ENCODE data around the gene DFFB.

The DFFB gene

DNA sequence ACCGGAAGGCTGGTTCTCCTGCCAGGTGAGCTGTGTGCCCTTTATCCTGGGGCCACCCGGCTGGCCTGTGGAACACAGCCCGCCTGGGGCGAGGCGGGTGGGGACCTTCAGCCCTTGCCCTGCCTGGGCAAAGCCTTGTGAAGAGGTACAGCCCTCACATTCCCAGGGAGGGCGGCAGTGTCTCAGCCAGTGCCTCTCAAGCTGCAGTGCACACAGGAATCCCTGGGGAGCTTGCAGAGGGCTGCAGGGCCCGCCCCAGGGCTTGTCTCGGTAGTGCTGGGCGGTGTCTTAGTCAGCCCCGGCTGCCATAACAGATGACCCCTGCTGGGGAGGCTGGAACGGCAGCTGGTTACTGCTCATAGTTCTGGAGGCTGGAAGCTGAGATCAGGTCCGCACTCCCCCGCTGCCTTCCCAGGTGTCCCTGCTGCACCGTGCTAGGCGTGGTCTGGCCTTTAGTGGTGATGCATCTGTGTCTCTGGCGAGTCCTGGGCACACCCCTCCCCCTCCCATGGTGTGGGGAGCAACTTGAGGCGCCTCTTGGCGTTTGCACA lies 12.6 kb downstream of the DFFB start:
- no peak for DNase-seq (ENCODE audit: low read depth in 1 of 2, low spot score in 1 of 2)

DNA sequence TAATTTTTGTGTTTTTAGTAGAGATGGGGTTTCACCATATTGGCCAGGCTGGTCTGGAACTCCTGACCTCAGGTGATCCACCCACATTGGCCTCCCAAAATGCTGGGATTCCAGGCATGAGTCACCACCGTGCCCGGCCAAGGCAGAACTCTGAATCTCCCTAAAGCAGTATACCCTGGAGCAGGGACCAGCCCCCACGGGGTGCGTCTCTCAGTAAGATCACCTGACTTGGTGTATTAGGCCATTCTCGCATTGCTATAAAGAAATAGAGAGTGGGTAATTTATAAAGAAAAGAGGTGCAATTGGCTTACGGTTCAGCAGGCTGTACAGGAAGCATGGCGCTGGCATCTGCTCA lies 14.2 kb downstream of the DFFB start:
- no peak for DNase-seq (ENCODE audit: low read depth in 1 of 2, low spot score in 1 of 2)

DNA sequence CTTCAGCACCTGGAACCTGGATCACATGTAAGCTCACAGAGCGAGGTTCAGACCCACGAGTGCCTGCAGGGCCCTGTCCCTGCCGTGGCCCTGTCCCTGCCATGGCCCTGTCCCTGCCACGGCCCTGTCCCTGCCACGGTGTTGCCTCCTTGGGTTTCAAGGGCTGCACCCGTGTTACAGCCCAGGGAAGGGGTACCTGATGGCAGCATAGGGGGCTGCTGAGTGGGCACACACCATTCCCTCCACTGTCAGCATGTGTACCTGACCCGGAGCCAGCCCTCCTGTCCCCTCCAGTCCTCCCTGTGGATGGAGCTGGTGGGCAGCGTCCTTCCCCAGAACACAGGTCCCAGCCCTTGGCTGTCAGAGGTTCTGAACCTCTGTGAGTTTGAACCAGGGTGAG lies 15.3 kb downstream of the DFFB start:
- no peak for DNase-seq (ENCODE audit: low read depth in 1 of 2, low spot score in 1 of 2)

GRCh38 chr1:3874736-3875135 lies 17.5 kb downstream of the DFFB start:
- no peak for DNase-seq (ENCODE audit: low read depth in 1 of 2, low spot score in 1 of 2)

DNA sequence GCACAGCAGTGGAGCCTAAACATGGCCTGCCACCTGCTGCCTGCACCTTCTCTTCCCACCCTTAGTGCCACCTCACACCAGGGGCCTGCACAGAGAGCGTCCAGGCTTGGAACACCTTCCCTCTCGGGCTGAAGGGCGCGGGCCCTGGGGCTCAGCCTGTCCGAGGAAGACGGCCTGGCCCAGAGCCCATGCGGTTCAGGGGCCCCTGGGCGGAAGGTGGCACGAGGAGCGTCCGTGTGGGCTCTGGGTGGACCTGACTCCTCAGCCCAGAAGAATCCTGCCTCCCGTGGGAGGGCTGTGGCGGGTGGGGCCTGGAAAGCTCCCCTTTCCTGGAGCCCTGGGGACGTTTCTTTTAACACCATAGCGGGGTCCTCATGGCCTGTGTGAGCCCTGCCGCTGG lies 19.4 kb downstream of the DFFB start:
- no peak for DNase-seq (ENCODE audit: low read depth in 1 of 2, low spot score in 1 of 2)

DNA sequence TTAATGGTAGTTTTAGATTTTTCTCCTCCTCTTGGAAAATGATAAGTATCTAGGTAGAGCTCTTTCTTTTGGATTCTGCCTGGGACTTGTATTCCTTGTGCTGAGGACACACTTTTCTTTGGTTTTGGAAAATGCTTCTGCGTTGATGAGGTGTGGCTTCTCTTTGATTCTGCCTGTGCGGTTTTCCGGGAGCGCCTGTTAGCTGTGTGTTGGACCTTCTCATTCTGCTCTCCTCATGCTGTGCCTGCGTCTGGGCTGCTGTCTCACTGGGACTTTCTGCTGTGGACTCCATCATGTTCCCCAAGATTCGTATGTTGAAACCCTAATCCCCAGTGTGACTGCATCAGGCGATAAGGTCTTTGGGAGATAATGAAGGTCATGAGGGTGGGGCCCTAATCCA lies 21.8 kb downstream of the DFFB start:
- no peak for DNase-seq (ENCODE audit: low read depth in 1 of 2, low spot score in 1 of 2)

- no peak for DNase-seq (ENCODE audit: low read depth in 1 of 2, low spot score in 1 of 2)
Measured at GRCh38 chr1:3879787-3880428, 22.6 kb downstream of the DFFB start.

- DNase-seq (ENCODE audit: low read depth in 1 of 2, low spot score in 1 of 2), result no peak
Measured at GRCh38 chr1:3880429-3881192, 23.3 kb downstream of the DFFB start.

DNA sequence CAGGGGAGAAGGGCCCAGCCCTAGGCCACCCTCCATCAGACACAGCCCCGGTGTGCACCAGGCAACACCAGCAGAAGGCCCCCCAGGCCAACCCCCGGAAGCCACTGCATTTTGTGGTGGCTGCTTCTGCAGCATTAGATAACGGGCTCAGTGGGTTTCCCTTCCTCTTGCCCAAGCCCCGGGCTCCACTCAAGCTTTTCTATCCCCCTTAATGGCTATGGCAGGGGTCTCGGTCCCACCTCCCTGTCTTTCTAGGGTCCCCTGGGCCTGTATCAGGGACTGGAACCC lies 23.9 kb downstream of the DFFB start:
- DNase-seq (ENCODE audit: low read depth in 1 of 2, low spot score in 1 of 2), result no peak

DNA sequence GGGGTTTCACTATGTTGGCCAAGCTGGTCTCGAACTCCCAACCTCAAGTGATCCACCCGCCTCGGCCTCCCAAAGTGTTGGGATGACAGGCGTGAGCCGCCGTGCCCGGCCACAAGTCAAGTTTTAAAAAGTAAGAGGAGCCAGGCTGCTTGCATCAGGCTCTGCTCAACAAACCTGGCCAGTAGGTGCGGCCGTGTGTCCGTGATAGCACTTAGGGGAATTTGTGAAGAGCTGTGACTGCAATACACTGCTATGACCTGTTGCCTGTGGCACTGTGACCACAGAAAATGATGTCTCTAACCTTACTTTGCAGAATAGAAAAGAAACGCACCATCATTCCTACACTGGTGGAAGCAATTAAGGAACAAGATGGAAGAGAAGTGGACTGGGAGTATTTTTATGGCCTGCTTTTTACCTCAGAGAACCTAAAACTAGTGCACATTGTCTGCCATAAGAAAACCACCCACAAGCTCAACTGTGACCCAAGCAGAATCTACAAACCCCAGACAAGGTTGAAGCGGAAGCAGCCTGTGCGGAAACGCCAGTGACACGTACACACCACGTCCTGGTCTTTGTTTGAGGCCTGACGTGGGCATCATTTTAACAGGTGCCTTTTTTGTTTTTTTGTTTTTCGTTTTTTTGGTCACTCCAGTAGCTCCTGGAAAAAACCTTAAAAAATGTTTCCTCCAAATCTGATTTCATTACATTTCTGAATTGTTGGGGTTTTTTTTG lies 26.1 kb downstream of the DFFB start:
- DNase-seq (ENCODE audit: low read depth in 1 of 2, low spot score in 1 of 2), result no peak

DNA sequence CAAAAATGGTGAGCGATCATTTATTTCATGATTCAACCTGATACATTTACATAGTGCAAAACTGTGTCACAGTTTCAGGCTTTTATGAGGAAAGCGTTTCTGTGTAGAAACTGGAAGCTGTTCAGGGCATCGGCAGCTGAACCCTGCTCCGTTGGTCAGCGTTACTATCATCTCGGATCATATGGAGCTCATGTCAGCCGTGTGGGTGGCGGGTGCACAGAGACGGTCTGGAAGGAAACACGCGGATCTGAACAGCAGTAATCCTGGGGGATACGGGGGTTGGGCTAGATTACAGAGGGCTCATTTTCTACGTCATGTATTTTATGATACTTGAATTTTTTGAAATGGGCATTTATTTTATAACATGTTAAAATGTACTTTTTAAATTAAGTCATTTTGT lies 27.7 kb downstream of the DFFB start:
- DNase-seq (ENCODE audit: low read depth in 1 of 2, low spot score in 1 of 2), result no peak

GRCh38 chr1:3885611-3886010 lies 28.3 kb downstream of the DFFB start:
- no peak for DNase-seq (ENCODE audit: low read depth in 1 of 2, low spot score in 1 of 2)

DNA sequence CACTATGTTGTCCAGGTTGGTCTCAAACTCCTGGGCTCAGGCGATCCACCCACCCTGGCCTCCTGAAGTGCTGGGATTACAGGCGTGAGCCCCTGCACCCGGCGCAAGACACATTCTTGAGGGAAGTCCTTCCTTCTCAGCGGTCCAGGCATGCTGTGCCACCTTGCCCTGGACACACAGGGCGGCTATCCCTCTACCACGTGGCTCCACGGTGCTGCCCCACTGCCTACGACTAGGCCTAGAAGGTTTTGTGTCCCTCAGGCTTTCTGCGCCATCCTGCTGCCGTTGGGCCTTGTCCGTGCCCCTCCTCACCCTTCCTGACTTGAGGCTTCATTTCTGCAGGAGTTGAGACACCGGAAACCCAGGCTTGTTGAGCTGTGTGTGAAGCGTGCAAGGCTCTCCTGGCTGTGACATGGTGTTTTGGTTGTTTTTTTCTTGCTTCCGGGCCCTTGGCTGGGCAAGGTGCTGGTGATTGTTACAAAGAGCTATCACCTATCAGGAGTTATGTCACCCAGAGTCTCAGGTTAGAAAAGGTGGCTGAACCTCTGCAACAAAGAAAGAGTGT lies 28.9 kb downstream of the DFFB start:
- DNase-seq (ENCODE audit: low read depth in 1 of 2, low spot score in 1 of 2), result no peak

DNA sequence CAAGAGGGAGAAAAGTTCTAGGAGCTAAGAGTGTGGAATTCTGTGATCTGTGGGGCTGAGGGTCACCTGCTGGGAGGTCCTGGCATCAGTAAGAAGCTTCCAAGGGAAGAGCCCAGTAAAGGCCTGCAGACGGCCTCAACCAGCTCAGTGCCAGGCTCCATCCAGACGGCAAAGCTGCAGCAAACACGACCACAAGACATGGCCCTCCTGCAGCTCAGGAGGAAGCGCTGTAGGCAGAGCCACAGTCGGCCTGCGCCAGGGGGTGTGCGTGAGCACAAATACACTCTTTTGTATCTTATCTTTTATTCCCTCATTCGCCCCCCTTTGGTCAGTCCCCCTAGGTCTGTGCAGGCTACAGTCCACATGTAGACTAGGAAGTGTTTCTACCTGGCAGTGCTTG lies 29.4 kb downstream of the DFFB start:
- DNase-seq (ENCODE audit: low read depth in 1 of 2, low spot score in 1 of 2), result no peak

DNA sequence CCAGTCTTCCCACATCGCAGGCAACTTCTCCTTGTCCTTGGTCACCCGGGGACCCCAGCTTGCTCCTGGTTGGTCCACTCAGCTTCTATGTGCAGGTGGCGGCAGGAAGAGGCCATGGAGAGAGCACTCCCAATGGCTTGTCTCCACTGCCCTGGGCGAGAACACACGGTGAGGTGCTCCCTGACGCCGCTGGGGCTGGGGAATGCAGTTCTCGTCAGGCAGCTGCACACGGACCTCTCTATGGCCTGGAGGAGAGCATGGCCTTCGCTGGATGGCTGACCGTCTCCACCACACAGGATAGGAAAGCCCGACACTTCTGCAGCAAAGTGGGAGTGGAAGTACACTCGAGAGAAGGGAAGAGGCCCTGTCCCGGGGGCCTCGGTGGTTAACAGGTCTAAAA lies 31.0 kb downstream of the DFFB start:
- no peak for DNase-seq (ENCODE audit: low read depth in 1 of 2, low spot score in 1 of 2)

DNA sequence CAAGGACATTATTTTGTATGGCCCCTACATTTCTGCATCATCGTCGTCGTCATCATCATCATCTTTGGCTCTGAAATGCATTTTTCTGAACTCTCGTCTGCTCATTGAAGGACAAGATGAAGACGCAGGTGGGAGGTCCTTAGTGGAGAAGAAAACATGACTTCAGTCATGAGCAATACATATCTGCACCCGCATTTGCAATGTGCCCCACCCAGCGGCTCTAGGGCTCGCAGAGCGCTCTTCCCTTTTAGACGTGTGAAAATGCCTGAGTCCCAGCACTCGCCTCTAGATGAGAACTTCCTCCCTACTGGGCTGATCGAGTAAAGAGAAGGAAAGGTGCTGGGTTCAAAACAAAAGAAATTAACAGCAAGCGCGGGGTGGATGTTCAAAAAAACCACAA lies 32.7 kb downstream of the DFFB start:
- no peak for DNase-seq (ENCODE audit: low read depth in 1 of 2, low spot score in 1 of 2)

DNA sequence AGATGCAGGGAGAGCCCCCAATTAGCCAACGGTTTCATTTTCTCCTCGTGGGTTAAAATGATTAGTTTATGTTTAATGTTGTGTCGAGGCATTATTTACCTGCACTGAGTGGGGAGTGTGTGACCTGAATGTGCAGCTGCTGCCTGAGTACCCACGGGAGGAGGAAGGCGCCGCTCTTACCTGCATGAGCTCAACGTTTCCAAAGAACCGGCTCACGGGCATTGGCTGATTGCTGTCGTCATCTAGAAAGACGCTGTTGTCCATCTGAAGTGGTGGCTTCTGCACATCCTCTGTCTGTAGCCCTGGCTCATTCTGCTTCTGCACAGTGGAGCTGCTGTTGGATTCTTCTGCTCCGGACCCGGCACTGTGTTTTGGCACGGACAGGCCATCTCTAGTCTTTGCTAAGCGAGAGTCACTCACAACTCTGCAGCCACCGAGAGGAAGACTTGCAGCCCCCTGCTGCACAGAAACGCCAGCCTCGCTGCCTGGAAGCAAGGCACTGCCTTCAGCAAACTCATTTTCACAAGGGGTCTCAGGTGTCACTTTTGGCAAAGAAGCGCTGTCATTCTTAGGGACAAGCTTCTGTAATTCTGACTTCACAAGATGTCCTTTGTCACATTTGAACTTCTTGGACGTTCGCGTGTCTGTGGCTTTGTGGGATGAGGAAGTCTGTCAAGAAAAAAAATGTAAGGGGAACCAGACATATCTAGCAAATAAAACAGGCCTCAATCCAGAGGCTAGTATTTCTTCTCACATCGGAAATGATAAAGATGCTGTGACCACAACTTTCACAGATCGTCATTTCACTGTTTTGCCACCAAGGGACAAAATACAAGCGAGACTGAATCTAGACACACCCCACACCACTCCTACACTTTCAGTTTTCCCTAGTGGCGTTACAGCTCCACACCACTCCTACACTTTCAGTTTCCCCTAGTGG lies 33.4 kb downstream of the DFFB start:
- no peak for DNase-seq (ENCODE audit: low read depth in 1 of 2, low spot score in 1 of 2)

GRCh38 chr1:3891329-3891865 lies 34.1 kb downstream of the DFFB start:
- DNase-seq (ENCODE audit: low read depth in 1 of 2, low spot score in 1 of 2), result no peak

DNA sequence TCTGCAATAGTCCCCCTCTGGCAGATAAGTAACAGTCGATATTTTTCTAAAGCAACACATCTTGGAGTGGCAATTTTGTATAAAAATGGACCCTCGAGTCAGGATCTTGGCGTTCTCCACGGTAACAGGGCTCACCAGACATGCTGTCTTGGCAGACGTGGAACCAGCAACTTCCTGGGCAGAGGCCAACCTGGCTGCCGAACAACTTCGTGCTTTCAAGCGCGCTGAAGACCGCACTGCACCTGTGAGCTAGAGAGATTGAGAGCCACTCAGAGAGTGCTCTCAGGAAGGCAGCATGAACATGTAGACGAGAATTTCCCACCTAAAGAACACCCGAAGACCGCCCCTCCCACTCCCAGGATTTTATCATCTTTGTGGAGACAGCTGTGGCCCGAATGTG lies 35.5 kb downstream of the DFFB start:
- no peak for DNase-seq (ENCODE audit: low read depth in 1 of 2, low spot score in 1 of 2)

GRCh38 chr1:3893190-3893589 lies 35.9 kb downstream of the DFFB start:
- no peak for DNase-seq (ENCODE audit: low read depth in 1 of 2, low spot score in 1 of 2)
